Measurements from ENCODE around the gene CDH4. TPM values are rescaled to one million over a fixed set of nuclear protein-coding genes. Genes with fewer than 3 reads are reported as not detected.

Gene CDH4
- total and polyA plus RNA-seq, 9 of the 15 experiments (the other 6 are each of a cell fraction or from before 2014, with no cell fraction given), result 0.04 TPM; not detected in 8

- Histone ChIP-seq H3K79me2 (ENCODE audit: control insufficient read depth, insufficient read depth, low read length) (no peaks in the 10 kb centered on the region), H3K9ac (ENCODE audit: insufficient read depth in 1 of 2, low read depth in 2 of 2, low read length in 2 of 2) (no peak overlapping the region), H2AFZ (ENCODE audit: low read depth, low read length) (no peak overlapping the region), H3K9me1 (ENCODE audit: control insufficient read depth, insufficient read depth, low read length) (no peaks in the 10 kb centered on the region), H3K9me3 (replicated peaks; ENCODE audit: control insufficient read depth, insufficient read depth, low read depth, low read length) (no peaks in the 10 kb centered on the region), H3K27ac (ENCODE audit: extremely low read depth, low read depth, low read length) (no peak overlapping the region), H3K4me3 (no peak overlapping the region), H3K36me3 (ENCODE audit: control insufficient read depth, insufficient read depth, low read length) (no peaks in the 10 kb centered on the region), H3K27me3 (ENCODE audit: control insufficient read depth in 2 of 2, insufficient read depth in 2 of 2, low read length in 2 of 2) (peaks cover 62 to 91% of the 10 kb centered on the region in 2 experiments), H4K20me1 (replicated peaks; ENCODE audit: control insufficient read depth, insufficient read depth, low read length) (peaks cover 10% of the 10 kb centered on the region; the same call in 1 of the 2 replicates), H3K4me1 (replicated peaks in 1 of 2; ENCODE audit: control insufficient read depth in 2 of 2, insufficient read depth in 2 of 2, low read length in 2 of 2) (peaks cover 0 to 8% of the 10 kb centered on the region in 2 experiments; a peak in 2 of 5 replicates), H3K4me2 (ENCODE audit: insufficient read depth, low read length) (no peak overlapping the region)
- in situ Hi-C loops (cut with MboI), result no loop called here
- ChIA-PET CTCF (ENCODE audit: low intra/inter-chr PET ratio) (no interaction called here), POLR2A (no interaction called here)
- DNase-seq (ENCODE audit: extremely low read depth in 1 of 4, low spot score in 3 of 4), result no peak
- no peak for ATAC-seq
- no TSS peak for BruUV-seq (replicated peaks)
- FAIRE-seq, result no peak
- intact Hi-C loops (cut with micrococcal nuclease), result no loop called here
- TF ChIP-seq PYGO2 (tag; IDR thresholded peaks at IDR 0.05) (no peak), AFF4 (CRISPR knock-in tag; IDR thresholded peaks at IDR 0.05) (no peak)
- whole genome bisulfite sequencing (ENCODE audit: insufficient coverage, low coverage, missing lambda C conversion rate), result 0% methylated on average over 7 of the region's 8 CpGs
These were observed 553.7 kb downstream of the CDH4 start for GRCh38 chr20:61805781-61806180.
